IgD-negative memory B cell (primary cell): ENCODE data around the gene ARHGEF28. TPM values are rescaled to one million over a fixed set of nuclear protein-coding genes. Genes with fewer than 3 reads are reported as not detected.

Experiments used
- H3K27ac Mint-ChIP-seq, 3 donors: one replicate each; pipeline ENCODE4 v1.8.0; 2020 to 2022; ENCODE audit warnings: mild to moderate bottlenecking in 3 of 3, mixed read lengths in 3 of 3, moderate library complexity in 1 of 3
- H3K27me3 Mint-ChIP-seq: one replicate; pipeline ENCODE4 v1.8.0; 2021; ENCODE audit warnings: mixed read lengths
- H3K36me3 Mint-ChIP-seq: one replicate; pipeline ENCODE4 v1.8.0; 2020; ENCODE audit warnings: mild to moderate bottlenecking, mixed read lengths
- H3K4me1 Mint-ChIP-seq, 3 donors: one replicate each; pipeline ENCODE4 v1.8.0; 2020 to 2022; ENCODE audit warnings: mixed read lengths in 3 of 3, mild to moderate bottlenecking in 1 of 3
- H3K4me3 Mint-ChIP-seq, 4 donors: one replicate each; pipeline ENCODE4 v1.8.0; 2020 to 2022; ENCODE audit warnings: mild to moderate bottlenecking in 4 of 4, mixed read lengths in 4 of 4, moderate library complexity in 3 of 4
- H3K9me3 Mint-ChIP-seq, 3 donors: one replicate each; pipeline ENCODE4 v1.8.0; 2020 to 2021; ENCODE audit warnings: mixed read lengths in 3 of 3, mild to moderate bottlenecking in 1 of 3
- polyA plus RNA-seq: library from polyadenylated mRNA; unstranded; fragments of 300-500 nt; fragmentation: Illumina TruSeq; gene quantifications from one replicate; pipeline ENCODE4 v1.2.3, GENCODE V29; 2021

Gene ARHGEF28
- polyA plus RNA-seq, 1 donor from 2014 or later, result not detected

GRCh38 chr5:73801686-73802085 lies 175.7 kb downstream of the ARHGEF28 start:
- no peak overlapping the region for H3K27ac Mint-ChIP-seq
- peaks cover 3% of the 10 kb centered on the region for H3K36me3 Mint-ChIP-seq
- peaks cover 10% of the 10 kb centered on the region for H3K27me3 Mint-ChIP-seq
- no peak overlapping the region for H3K4me3 Mint-ChIP-seq
- H3K9me3 Mint-ChIP-seq, result peaks cover 0 to 2% (median 0%) of the 10 kb centered on the region in 3 donors
- no peaks in the 10 kb centered on the region for H3K4me1 Mint-ChIP-seq

- Mint-ChIP-seq H3K9me3 (no peaks in the 10 kb centered on the region), H3K4me3 (no peak overlapping the region), H3K36me3 (peaks cover 1% of the 10 kb centered on the region), H3K27me3 (peaks cover 6% of the 10 kb centered on the region), H3K4me1 (no peaks in the 10 kb centered on the region), H3K27ac (no peak overlapping the region)
Measured at GRCh38 chr5:73805449-73805848, 179.5 kb downstream of the ARHGEF28 start.

GRCh38 chr5:73808911-73809310 lies 182.9 kb downstream of the ARHGEF28 start:
- Mint-ChIP-seq H3K4me1 (no peaks in the 10 kb centered on the region), H3K9me3 (no peaks in the 10 kb centered on the region), H3K27me3 (peaks cover 5% of the 10 kb centered on the region), H3K4me3 (no peak overlapping the region), H3K36me3 (no peaks in the 10 kb centered on the region), H3K27ac (no peak overlapping the region)

GRCh38 chr5:73810429-73810828 lies 184.4 kb downstream of the ARHGEF28 start:
- Mint-ChIP-seq H3K4me1 (no peaks in the 10 kb centered on the region), H3K9me3 (peaks cover 0 to under 1% (median 0%) of the 10 kb centered on the region in 3 donors), H3K4me3 (no peak overlapping the region), H3K27me3 (peaks cover 6% of the 10 kb centered on the region), H3K27ac (no peak overlapping the region), H3K36me3 (no peaks in the 10 kb centered on the region)

GRCh38 chr5:73812457-73812856 lies 186.5 kb downstream of the ARHGEF28 start:
- Mint-ChIP-seq H3K27me3 (peaks cover 8% of the 10 kb centered on the region), H3K9me3 (peaks cover 0 to 4% (median 0%) of the 10 kb centered on the region in 3 donors)

GRCh38 chr5:73812962-73813588 lies 187.1 kb downstream of the ARHGEF28 start:
- no peaks in the 10 kb centered on the region for H3K36me3 Mint-ChIP-seq
- peaks cover 8% of the 10 kb centered on the region for H3K27me3 Mint-ChIP-seq
- H3K4me1 Mint-ChIP-seq, result no peaks in the 10 kb centered on the region
- H3K27ac Mint-ChIP-seq, result no peak overlapping the region
- H3K4me3 Mint-ChIP-seq, result no peak overlapping the region
- H3K9me3 Mint-ChIP-seq, result peaks cover 0 to 4% (median 0%) of the 10 kb centered on the region in 3 donors

More at GRCh38 chr5:73812457-73812856, 186.5 kb downstream of the ARHGEF28 start:
- Mint-ChIP-seq H3K27ac (no peak overlapping the region), H3K36me3 (no peaks in the 10 kb centered on the region), H3K4me1 (no peaks in the 10 kb centered on the region), H3K4me3 (no peak overlapping the region)

GRCh38 chr5:73814233-73814846 lies 188.3 kb downstream of the ARHGEF28 start:
- H3K9me3 Mint-ChIP-seq, result peaks cover 0 to 4% (median 0%) of the 10 kb centered on the region in 3 donors
- no peaks in the 10 kb centered on the region for H3K4me1 Mint-ChIP-seq
- no peaks in the 10 kb centered on the region for H3K36me3 Mint-ChIP-seq
- H3K4me3 Mint-ChIP-seq, result no peak overlapping the region
- H3K27me3 Mint-ChIP-seq, result peaks cover 8% of the 10 kb centered on the region
- H3K27ac Mint-ChIP-seq, result no peak overlapping the region

- H3K4me1 Mint-ChIP-seq, result no peaks in the 10 kb centered on the region
- H3K27me3 Mint-ChIP-seq, result peaks cover 9% of the 10 kb centered on the region
- no peak overlapping the region for H3K27ac Mint-ChIP-seq
- H3K36me3 Mint-ChIP-seq, result no peaks in the 10 kb centered on the region
- H3K9me3 Mint-ChIP-seq, result peaks cover 0 to 4% (median 0%) of the 10 kb centered on the region in 3 donors
- no peak overlapping the region for H3K4me3 Mint-ChIP-seq
Measured at GRCh38 chr5:73815631-73816030, 189.6 kb downstream of the ARHGEF28 start.

- H3K4me3 Mint-ChIP-seq, result no peak overlapping the region
Measured at GRCh38 chr5:73816656-73817420, 190.8 kb downstream of the ARHGEF28 start.

GRCh38 chr5:73818357-73818756 lies 192.4 kb downstream of the ARHGEF28 start:
- peaks cover 9% of the 10 kb centered on the region for H3K27me3 Mint-ChIP-seq
- H3K27ac Mint-ChIP-seq, result no peak overlapping the region
- H3K36me3 Mint-ChIP-seq, result no peaks in the 10 kb centered on the region
- H3K4me1 Mint-ChIP-seq, result no peaks in the 10 kb centered on the region
- H3K4me3 Mint-ChIP-seq, result no peak overlapping the region
- peaks cover 0 to 4% (median 0%) of the 10 kb centered on the region in 3 donors for H3K9me3 Mint-ChIP-seq

More at GRCh38 chr5:73816656-73817420, 190.8 kb downstream of the ARHGEF28 start:
- Mint-ChIP-seq H3K36me3 (no peaks in the 10 kb centered on the region), H3K4me1 (no peaks in the 10 kb centered on the region), H3K27me3 (peaks cover 11% of the 10 kb centered on the region), H3K9me3 (peaks cover 0 to 4% (median 0%) of the 10 kb centered on the region in 3 donors), H3K27ac (no peak overlapping the region)

- Mint-ChIP-seq H3K27ac (no peak overlapping the region), H3K36me3 (no peaks in the 10 kb centered on the region), H3K27me3 (peaks cover 8% of the 10 kb centered on the region), H3K9me3 (peaks cover 0 to 4% (median 0%) of the 10 kb centered on the region in 3 donors), H3K4me1 (no peaks in the 10 kb centered on the region), H3K4me3 (no peak overlapping the region)
Measured at GRCh38 chr5:73820326-73820725, 194.3 kb downstream of the ARHGEF28 start.

GRCh38 chr5:73821003-73821402 lies 195.0 kb downstream of the ARHGEF28 start:
- Mint-ChIP-seq H3K27ac (no peak overlapping the region), H3K4me1 (no peaks in the 10 kb centered on the region), H3K27me3 (peaks cover 5% of the 10 kb centered on the region), H3K9me3 (no peaks in the 10 kb centered on the region), H3K4me3 (no peak overlapping the region), H3K36me3 (no peaks in the 10 kb centered on the region)

GRCh38 chr5:73822278-73822988 lies 196.4 kb downstream of the ARHGEF28 start:
- no peak overlapping the region for H3K4me3 Mint-ChIP-seq
- no peaks in the 10 kb centered on the region for H3K9me3 Mint-ChIP-seq
- H3K27ac Mint-ChIP-seq, result no peak overlapping the region
- peaks cover 5% of the 10 kb centered on the region for H3K27me3 Mint-ChIP-seq
- H3K36me3 Mint-ChIP-seq, result no peaks in the 10 kb centered on the region
- H3K4me1 Mint-ChIP-seq, result no peaks in the 10 kb centered on the region

GRCh38 chr5:73822989-73823339 lies 197.0 kb downstream of the ARHGEF28 start:
- Mint-ChIP-seq H3K9me3 (no peaks in the 10 kb centered on the region), H3K27me3 (peaks cover 5% of the 10 kb centered on the region), H3K4me1 (no peaks in the 10 kb centered on the region), H3K27ac (no peak overlapping the region), H3K4me3 (no peak overlapping the region), H3K36me3 (no peaks in the 10 kb centered on the region)

GRCh38 chr5:73823508-73823925 lies 197.5 kb downstream of the ARHGEF28 start:
- no peaks in the 10 kb centered on the region for H3K4me1 Mint-ChIP-seq
- no peaks in the 10 kb centered on the region for H3K36me3 Mint-ChIP-seq
- H3K27ac Mint-ChIP-seq, result no peak overlapping the region

More at GRCh38 chr5:73823508-73823925, 197.5 kb downstream of the ARHGEF28 start:
- H3K27me3 Mint-ChIP-seq, result peaks cover 5% of the 10 kb centered on the region
- no peak overlapping the region for H3K4me3 Mint-ChIP-seq
- H3K9me3 Mint-ChIP-seq, result no peaks in the 10 kb centered on the region
